ENCODE data around the gene GRB7.

DNA sequence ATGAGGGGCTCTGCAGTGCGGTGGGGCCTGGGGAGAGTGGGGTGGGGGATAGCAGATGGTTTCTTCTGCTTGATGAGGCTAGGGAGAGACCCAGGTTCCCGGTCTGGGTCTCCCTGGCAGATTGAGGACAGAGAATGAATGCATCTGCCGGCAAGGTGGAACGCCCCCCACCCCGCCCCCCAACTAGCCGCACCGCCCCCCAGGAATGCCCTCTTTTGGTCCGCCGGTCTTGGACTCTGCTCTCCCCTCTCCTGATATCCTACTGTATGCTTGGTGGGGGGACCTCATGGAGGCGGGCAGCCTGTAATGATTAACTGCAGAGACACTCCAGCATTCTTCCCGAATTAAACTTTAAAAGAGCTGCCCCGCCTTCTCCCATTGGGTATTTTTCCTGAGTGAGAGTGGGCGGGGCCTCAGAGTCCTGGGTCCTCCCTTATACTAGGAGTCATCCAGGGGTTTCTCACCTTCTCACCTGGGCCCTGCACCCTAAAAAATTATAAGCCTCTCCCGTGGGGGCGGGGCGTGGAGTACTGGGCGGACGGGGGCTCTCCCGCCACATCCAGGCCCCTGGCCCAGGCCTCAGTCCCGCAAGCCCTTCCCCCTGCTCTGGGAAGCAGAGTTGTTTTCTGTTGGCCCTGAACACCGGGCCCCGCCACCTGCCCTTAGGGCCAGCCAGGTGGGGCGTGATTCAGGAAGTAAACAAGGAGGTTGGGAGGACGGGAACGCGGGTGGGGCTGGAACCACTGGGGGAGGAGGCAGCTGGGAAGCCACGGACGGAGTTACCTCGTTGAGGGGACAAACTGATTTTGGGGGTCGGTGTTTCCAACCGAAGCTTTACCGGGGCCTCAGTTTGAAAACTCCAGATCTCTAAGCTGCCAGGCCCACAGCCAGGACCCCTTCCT lies 1.5 kb downstream of the GRB7 start:
- TF ChIP-seq, protein P1, sequence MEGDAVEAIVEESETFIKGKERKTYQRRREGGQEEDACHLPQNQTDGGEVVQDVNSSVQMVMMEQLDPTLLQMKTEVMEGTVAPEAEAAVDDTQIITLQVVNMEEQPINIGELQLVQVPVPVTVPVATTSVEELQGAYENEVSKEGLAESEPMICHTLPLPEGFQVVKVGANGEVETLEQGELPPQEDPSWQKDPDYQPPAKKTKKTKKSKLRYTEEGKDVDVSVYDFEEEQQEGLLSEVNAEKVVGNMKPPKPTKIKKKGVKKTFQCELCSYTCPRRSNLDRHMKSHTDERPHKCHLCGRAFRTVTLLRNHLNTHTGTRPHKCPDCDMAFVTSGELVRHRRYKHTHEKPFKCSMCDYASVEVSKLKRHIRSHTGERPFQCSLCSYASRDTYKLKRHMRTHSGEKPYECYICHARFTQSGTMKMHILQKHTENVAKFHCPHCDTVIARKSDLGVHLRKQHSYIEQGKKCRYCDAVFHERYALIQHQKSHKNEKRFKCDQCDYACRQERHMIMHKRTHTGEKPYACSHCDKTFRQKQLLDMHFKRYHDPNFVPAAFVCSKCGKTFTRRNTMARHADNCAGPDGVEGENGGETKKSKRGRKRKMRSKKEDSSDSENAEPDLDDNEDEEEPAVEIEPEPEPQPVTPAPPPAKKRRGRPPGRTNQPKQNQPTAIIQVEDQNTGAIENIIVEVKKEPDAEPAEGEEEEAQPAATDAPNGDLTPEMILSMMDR (IDR thresholded peaks at IDR 0.05): no peak
- no peak for TF ChIP-seq EZH2 (IDR thresholded peaks at IDR 0.05; ENCODE audit: borderline replicate concordance, insufficient read depth, low read depth, low read length, poor library complexity, severe bottlenecking)

All from B cell (primary cell).